GM12878 (cell line): Measurements from ENCODE around the gene ESM1. TPM values are rescaled to one million over a fixed set of nuclear protein-coding genes. Genes with fewer than 3 reads are reported as not detected.

Experiments
- ATAC-seq: fragments of 200-7000 bp; cut with Tn5 transposase; 3 replicates; pipeline ENCODE4 v1.9.1; 2020; ENCODE audit warnings: mild to moderate bottlenecking, moderate library complexity
- BruUV-seq: library from RNA; stranded (reverse); fragments of 400-500 nt; replicated peaks from 2 replicates; lab custom pipeline; 2021; lab: Mats Ljungman, UMichigan
- CTCF ChIA-PET: fragments of 300-600 bp; sonication (Branson Sonifier 250); formaldehyde crosslinking; extraction: SDS; loops from one replicate; lab custom pipeline; 2021; ENCODE audit warnings: inconsistent platforms; lab: Yijun Ruan, JAX
- POLR2A ChIA-PET: fragments of 350-600 bp; formaldehyde crosslinking; extraction: SDS; loops from one replicate; lab custom pipeline; 2021; ENCODE audit warnings: inconsistent platforms; lab: Charles Lee
- RAD21 ChIA-PET: fragments of 300-600 bp; sonication (Branson Sonifier 250); formaldehyde crosslinking; loops from one replicate; lab custom pipeline; 2023; ENCODE audit warnings: antibody characterized with exemption; ENCODE audit not compliant: unreplicated experiment; lab: Charles Lee
- SMC1A ChIA-PET: fragments of 300-600 bp; sonication (Branson Sonifier 250); formaldehyde crosslinking; loops from one replicate; lab custom pipeline; 2023; ENCODE audit not compliant: unreplicated experiment, uncharacterized antibody; lab: Charles Lee
- DNase-seq: peaks from one replicate; pipeline ENCODE4 v3.0.0-alpha.2; 2011; ENCODE audit warnings: low read depth, low spot score
- FAIRE-seq: peaks from 3 replicates; lab custom pipeline; 2011; peaks lifted over from hg19 to GRCh38; lab: Jason Lieb, UNC
- H2AFZ ChIP-seq: 2 replicates; pipeline ENCODE4 v1.6.0; 2011; ENCODE audit warnings: low read depth, low read length, control low read depth; ENCODE audit not compliant: control insufficient read depth
- H3K27ac ChIP-seq: 2 replicates; pipeline ENCODE4 v1.5.1; 2011; ENCODE audit warnings: control low read depth; ENCODE audit not compliant: control insufficient read depth, insufficient read depth
- H3K27me3 ChIP-seq, 2 experiments: replicated peaks in 1 of 2; 2 replicates each; pipeline versions ENCODE4 v1.6.0 to v1.6.1; 2011; ENCODE audit warnings: low read length in 1 of 2; ENCODE audit not compliant: control insufficient read depth in 2 of 2, insufficient read depth in 2 of 2
- H3K36me3 ChIP-seq, 2 experiments: 2 replicates each; pipeline ENCODE4 v1.5.1; 2011; ENCODE audit warnings: low read length in 1 of 2; ENCODE audit not compliant: control insufficient read depth in 2 of 2, insufficient read depth in 2 of 2
- H3K4me1 ChIP-seq: 2 replicates; pipeline ENCODE4 v1.6.1; 2011; ENCODE audit warnings: mild to moderate bottlenecking, low read length, moderate library complexity, mixed read lengths; ENCODE audit not compliant: control insufficient read depth, insufficient read depth
- H3K4me2 ChIP-seq: 2 replicates; pipeline ENCODE4 v1.6.0; 2011; ENCODE audit warnings: control low read depth; ENCODE audit not compliant: control insufficient read depth, insufficient read depth
- H3K4me3 ChIP-seq: fragments of 200-600 bp; sonication (generic); 2 replicates; pipeline ENCODE4 v1.5.1; 2016
- H3K79me2 ChIP-seq: 2 replicates; pipeline ENCODE4 v1.6.0; 2011; ENCODE audit warnings: low read length; ENCODE audit not compliant: control insufficient read depth, insufficient read depth
- H3K9ac ChIP-seq: 2 replicates; pipeline ENCODE4 v1.8.0; 2011; ENCODE audit warnings: low read length, control low read depth, mixed read lengths; ENCODE audit not compliant: control insufficient read depth, insufficient read depth
- H3K9me3 ChIP-seq: replicated peaks from 3 replicates; pipeline ENCODE4 v1.5.1; 2011; ENCODE audit warnings: mild to moderate bottlenecking, low read length; ENCODE audit not compliant: control insufficient read depth, insufficient read depth
- H4K20me1 ChIP-seq: 2 replicates; pipeline ENCODE4 v1.6.0; 2011; ENCODE audit not compliant: control insufficient read depth, insufficient read depth
- IRF5 ChIP-seq: fragments of 450-650 bp; IDR thresholded peaks from 2 replicates; pipeline ENCODE4 v1.6.1; 2017; ENCODE audit warnings: borderline replicate concordance
- MEF2B ChIP-seq: fragments of 450-650 bp; IDR thresholded peaks from 2 replicates; pipeline ENCODE4 v1.6.1; 2018; ENCODE audit warnings: mild to moderate bottlenecking, moderate library complexity; ENCODE audit not compliant: partially characterized antibody, poor library complexity, severe bottlenecking
- MTA3 ChIP-seq: IDR thresholded peaks from 2 replicates; pipeline ENCODE4 v1.6.1; 2012; ENCODE audit warnings: low read length, inconsistent platforms, borderline replicate concordance
- POLR2A ChIP-seq: IDR thresholded peaks from 2 replicates; pipeline ENCODE4 v1.6.1; 2011; ENCODE audit warnings: low read depth, mild to moderate bottlenecking, low read length
- POLR2AphosphoS5 ChIP-seq: IDR thresholded peaks from 2 replicates; pipeline ENCODE4 v1.6.1; 2011; ENCODE audit warnings: mild to moderate bottlenecking, low read length, inconsistent platforms
- ZZZ3 ChIP-seq: IDR thresholded peaks from 2 replicates; pipeline ENCODE4 v1.6.1; 2011; ENCODE audit warnings: low read depth; ENCODE audit not compliant: control insufficient read depth, insufficient read length
- WGBS: methylation state at CpG from one replicate; pipeline ENCODE4 v1.1.6; 2016; ENCODE audit warnings: low lambda C conversion rate; ENCODE audit not compliant: insufficient replicate concordance, insufficient coverage; ENCODE audit errors: missing lambda C conversion rate; 5-methylcytosine and 5-hydroxymethylcytosine counted together
- in situ Hi-C: fragments of 300-500 bp; cut with MboI; formaldehyde crosslinking; loops from 9 replicates; pipeline ENCODE4 v1.14.3; 2018; ENCODE audit warnings: mixed read lengths
- intact Hi-C: fragments of 100-400 bp; cut with micrococcal nuclease; formaldehyde crosslinking; loops from one replicate; pipeline ENCODE4 v1.14.2; 2022; ENCODE audit not compliant: unreplicated experiment
- polyA plus RNA-seq, 11 experiments: library from polyadenylated mRNA; depleted of rRNA in 4 of 11; unstranded in 6 of 11; stranded (reverse) in 5 of 11; fragments of >200 nt; fragmentation: Nextera tagmentation in 4 of 11; fragmentation: Illumina TruSeq in 1 of 11; extraction: Ambion mirVana in 4 of 11; extraction: Trizol in 1 of 11; gene quantifications; 1 replicate in 1 of 11; 2 replicates in 10 of 11; pipeline versions ENCODE4 v1.2.1 to v1.2.3, GENCODE V29; 2011 to 2016; ENCODE audit warnings: inconsistent platforms in 2 of 11, missing spikeins in 2 of 11, low read depth in 1 of 11
- total RNA-seq, 4 experiments: library from RNA; depleted of rRNA in 3 of 4; stranded (reverse); fragments of >200 nt in 3 of 4; fragmentation: Illumina TruSeq in 1 of 4; extraction: Trizol in 1 of 4; gene quantifications; 2 replicates each; pipeline versions ENCODE4 v1.2.1 to v1.2.3, GENCODE V29; 2013 to 2021
- TF ChIP-seq, protein P1 (sequence below): fragments of 450-650 bp; formaldehyde crosslinking; IDR thresholded peaks from 2 replicates; pipeline ENCODE4 v1.4.0; 2022; ENCODE audit warnings: mild to moderate bottlenecking, moderate library complexity
- TF ChIP-seq, protein P2 (sequence below), 3 experiments: IDR thresholded peaks in 2 of 3; conservative IDR thresholded peaks in 1 of 3; 2 replicates each; pipeline ENCODE4 v1.5.1; 2011; ENCODE audit warnings: low read depth in 3 of 3, low read length in 3 of 3, mild to moderate bottlenecking in 3 of 3, control low read depth in 2 of 3, moderate library complexity in 2 of 3, inconsistent platforms in 1 of 3, mixed read lengths in 1 of 3; ENCODE audit not compliant: control insufficient read depth in 2 of 3, insufficient read depth in 1 of 3; ENCODE audit errors: extremely low read depth in 1 of 3
- TF ChIP-seq, protein P3 (sequence below): IDR thresholded peaks from 2 replicates; pipeline ENCODE4 v1.6.1; 2012; ENCODE audit warnings: mild to moderate bottlenecking, low read depth, low read length

ESM1 gene
- total and polyA plus RNA-seq, 10 of the 15 experiments (the other 5 are each of a cell fraction or from before 2014, with no cell fraction given), result not detected

- no peaks in the 10 kb centered on the region for H4K20me1 ChIP-seq
- H3K9me3 ChIP-seq, result no peaks in the 10 kb centered on the region
- no peaks in the 10 kb centered on the region for H3K79me2 ChIP-seq
- 0 out of 4 replicates have a peak, but pooled peaks cover 0 to 5% of the 10 kb centered on the region in 2 experiments for H3K27me3 ChIP-seq
- SMC1A ChIA-PET, result no interaction called here
- 27% methylated on average over 10 of the region's 10 CpGs for WGBS
- H3K36me3 ChIP-seq, result no peaks in the 10 kb centered on the region
- no peak for ATAC-seq
- intact Hi-C loops (no loop called here), in situ Hi-C loops (no loop called here)
- H3K9ac ChIP-seq, result no peak overlapping the region
- BruUV-seq, result no TSS peak
- DNase-seq, result no peak
- H2AFZ ChIP-seq, result no peak overlapping the region
- H3K4me1 ChIP-seq, result no peaks in the 10 kb centered on the region
- no peak overlapping the region for H3K4me3 ChIP-seq
- no peak overlapping the region for H3K4me2 ChIP-seq
- CTCF ChIA-PET, result interaction anchor here (1.4 kb wide), 1 partner anchor 15 kb away, joined by 3 read pairs; no protein-coding TSS in a partner anchor
- H3K27ac ChIP-seq, result no peak overlapping the region
- RAD21 ChIA-PET, result no interaction called here
- POLR2A ChIA-PET, result no interaction called here
- no peak for FAIRE-seq
- TF ChIP-seq MTA3, result no peak
- TF ChIP-seq ZZZ3, result no peak
- TF ChIP-seq POLR2A, result no peak
- no peak for TF ChIP-seq POLR2AphosphoS5
- TF ChIP-seq MEF2B, result no peak
- TF ChIP-seq, protein P1, sequence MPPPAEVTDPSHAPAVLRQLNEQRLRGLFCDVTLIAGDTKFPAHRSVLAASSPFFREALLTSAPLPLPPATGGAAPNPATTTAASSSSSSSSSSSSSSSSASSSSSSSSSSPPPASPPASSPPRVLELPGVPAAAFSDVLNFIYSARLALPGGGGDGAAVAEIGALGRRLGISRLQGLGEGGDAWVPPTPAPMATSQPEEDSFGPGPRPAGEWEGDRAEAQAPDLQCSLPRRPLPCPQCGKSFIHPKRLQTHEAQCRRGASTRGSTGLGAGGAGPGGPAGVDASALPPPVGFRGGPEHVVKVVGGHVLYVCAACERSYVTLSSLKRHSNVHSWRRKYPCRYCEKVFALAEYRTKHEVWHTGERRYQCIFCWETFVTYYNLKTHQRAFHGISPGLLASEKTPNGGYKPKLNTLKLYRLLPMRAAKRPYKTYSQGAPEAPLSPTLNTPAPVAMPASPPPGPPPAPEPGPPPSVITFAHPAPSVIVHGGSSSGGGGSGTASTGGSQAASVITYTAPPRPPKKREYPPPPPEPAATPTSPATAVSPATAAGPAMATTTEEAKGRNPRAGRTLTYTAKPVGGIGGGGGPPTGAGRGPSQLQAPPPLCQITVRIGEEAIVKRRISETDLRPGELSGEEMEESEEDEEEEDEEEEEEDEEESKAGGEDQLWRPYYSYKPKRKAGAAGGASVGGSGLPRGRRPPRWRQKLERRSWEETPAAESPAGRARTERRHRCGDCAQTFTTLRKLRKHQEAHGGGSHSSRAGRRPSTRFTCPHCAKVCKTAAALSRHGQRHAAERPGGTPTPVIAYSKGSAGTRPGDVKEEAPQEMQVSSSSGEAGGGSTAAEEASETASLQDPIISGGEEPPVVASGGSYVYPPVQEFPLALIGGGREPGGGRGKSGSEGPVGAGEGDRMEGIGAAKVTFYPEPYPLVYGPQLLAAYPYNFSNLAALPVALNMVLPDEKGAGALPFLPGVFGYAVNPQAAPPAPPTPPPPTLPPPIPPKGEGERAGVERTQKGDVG (CRISPR knock-in tag), result no peak
- TF ChIP-seq, protein P2, sequence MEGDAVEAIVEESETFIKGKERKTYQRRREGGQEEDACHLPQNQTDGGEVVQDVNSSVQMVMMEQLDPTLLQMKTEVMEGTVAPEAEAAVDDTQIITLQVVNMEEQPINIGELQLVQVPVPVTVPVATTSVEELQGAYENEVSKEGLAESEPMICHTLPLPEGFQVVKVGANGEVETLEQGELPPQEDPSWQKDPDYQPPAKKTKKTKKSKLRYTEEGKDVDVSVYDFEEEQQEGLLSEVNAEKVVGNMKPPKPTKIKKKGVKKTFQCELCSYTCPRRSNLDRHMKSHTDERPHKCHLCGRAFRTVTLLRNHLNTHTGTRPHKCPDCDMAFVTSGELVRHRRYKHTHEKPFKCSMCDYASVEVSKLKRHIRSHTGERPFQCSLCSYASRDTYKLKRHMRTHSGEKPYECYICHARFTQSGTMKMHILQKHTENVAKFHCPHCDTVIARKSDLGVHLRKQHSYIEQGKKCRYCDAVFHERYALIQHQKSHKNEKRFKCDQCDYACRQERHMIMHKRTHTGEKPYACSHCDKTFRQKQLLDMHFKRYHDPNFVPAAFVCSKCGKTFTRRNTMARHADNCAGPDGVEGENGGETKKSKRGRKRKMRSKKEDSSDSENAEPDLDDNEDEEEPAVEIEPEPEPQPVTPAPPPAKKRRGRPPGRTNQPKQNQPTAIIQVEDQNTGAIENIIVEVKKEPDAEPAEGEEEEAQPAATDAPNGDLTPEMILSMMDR (IDR thresholded peaks at IDR 0.05 in 2 of 3, conservative IDR thresholded peaks at IDR 0.05 in 1 of 3; ENCODE audit: control insufficient read depth in 2 of 3, extremely low read depth in 1 of 3, insufficient read depth in 1 of 3, low read depth in 3 of 3, low read length in 3 of 3), result no peak
- no peak for TF ChIP-seq IRF5
- TF ChIP-seq, protein P3, sequence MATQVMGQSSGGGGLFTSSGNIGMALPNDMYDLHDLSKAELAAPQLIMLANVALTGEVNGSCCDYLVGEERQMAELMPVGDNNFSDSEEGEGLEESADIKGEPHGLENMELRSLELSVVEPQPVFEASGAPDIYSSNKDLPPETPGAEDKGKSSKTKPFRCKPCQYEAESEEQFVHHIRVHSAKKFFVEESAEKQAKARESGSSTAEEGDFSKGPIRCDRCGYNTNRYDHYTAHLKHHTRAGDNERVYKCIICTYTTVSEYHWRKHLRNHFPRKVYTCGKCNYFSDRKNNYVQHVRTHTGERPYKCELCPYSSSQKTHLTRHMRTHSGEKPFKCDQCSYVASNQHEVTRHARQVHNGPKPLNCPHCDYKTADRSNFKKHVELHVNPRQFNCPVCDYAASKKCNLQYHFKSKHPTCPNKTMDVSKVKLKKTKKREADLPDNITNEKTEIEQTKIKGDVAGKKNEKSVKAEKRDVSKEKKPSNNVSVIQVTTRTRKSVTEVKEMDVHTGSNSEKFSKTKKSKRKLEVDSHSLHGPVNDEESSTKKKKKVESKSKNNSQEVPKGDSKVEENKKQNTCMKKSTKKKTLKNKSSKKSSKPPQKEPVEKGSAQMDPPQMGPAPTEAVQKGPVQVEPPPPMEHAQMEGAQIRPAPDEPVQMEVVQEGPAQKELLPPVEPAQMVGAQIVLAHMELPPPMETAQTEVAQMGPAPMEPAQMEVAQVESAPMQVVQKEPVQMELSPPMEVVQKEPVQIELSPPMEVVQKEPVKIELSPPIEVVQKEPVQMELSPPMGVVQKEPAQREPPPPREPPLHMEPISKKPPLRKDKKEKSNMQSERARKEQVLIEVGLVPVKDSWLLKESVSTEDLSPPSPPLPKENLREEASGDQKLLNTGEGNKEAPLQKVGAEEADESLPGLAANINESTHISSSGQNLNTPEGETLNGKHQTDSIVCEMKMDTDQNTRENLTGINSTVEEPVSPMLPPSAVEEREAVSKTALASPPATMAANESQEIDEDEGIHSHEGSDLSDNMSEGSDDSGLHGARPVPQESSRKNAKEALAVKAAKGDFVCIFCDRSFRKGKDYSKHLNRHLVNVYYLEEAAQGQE, result no peak
Measured at GRCh38 chr5:55030676-55031369, 45.4 kb upstream of the ESM1 start.
